HG02798 (cell line): Measurements from ENCODE around the gene DRC3.
"Not testable (repeated sequence)": the region's sequence is repeated elsewhere in the genome, so short reads cannot be mapped to it uniquely, and the experiment has no call there.

Experiments
- ATAC-seq: cut with Tn5 transposase; IDR thresholded peaks from one replicate; pipeline ENCODE4 v1.9.1; 2021; ENCODE audit warnings: mild to moderate bottlenecking; ENCODE audit not compliant: unreplicated experiment, poor library complexity

DRC3 gene

GRCh38 chr17:17989081-17989480, 16.4 kb downstream of the DRC3 start:
- no peak for ATAC-seq

- ATAC-seq = no peak
Observed at GRCh38 chr17:17989618-17990017, 17.0 kb downstream of the DRC3 start.

GRCh38 chr17:17990282-17990681, 17.6 kb downstream of the DRC3 start:
- ATAC-seq = no peak

GRCh38 chr17:17993366-17993765, 20.7 kb downstream of the DRC3 start:
- ATAC-seq = no peak

GRCh38 chr17:17993852-17994251, 21.2 kb downstream of the DRC3 start:
- ATAC-seq = no peak

- no peak for ATAC-seq
Observed at GRCh38 chr17:17994271-17995069, 21.8 kb downstream of the DRC3 start.

- not testable (repeated sequence) for ATAC-seq
Observed at GRCh38 chr17:17995887-17996286, 23.2 kb downstream of the DRC3 start.

GRCh38 chr17:17998934-17999333, 26.3 kb downstream of the DRC3 start:
- no peak for ATAC-seq

- no peak for ATAC-seq
Observed at GRCh38 chr17:17999364-18000029, 26.8 kb downstream of the DRC3 start.

- no peak for ATAC-seq
Observed at GRCh38 chr17:18000030-18000408, 27.4 kb downstream of the DRC3 start.

GRCh38 chr17:18002171-18002570, 29.5 kb downstream of the DRC3 start:
- no peak for ATAC-seq

GRCh38 chr17:18004345-18004744, 31.7 kb downstream of the DRC3 start:
- ATAC-seq = no peak

GRCh38 chr17:18004884-18005305, 32.2 kb downstream of the DRC3 start:
- ATAC-seq = no peak

GRCh38 chr17:18005496-18005895, 32.8 kb downstream of the DRC3 start:
- ATAC-seq = no peak

GRCh38 chr17:18006495-18007239, 34.0 kb downstream of the DRC3 start:
- no peak for ATAC-seq

GRCh38 chr17:18008496-18009268, 36.0 kb downstream of the DRC3 start:
- no peak for ATAC-seq

GRCh38 chr17:18009609-18010420, 37.2 kb downstream of the DRC3 start:
- ATAC-seq = no peak

- no peak for ATAC-seq
Observed at GRCh38 chr17:18011286-18011685, 38.6 kb downstream of the DRC3 start.

GRCh38 chr17:18014006-18014405, 41.3 kb downstream of the DRC3 start:
- no peak for ATAC-seq

GRCh38 chr17:18015593-18015992, 42.9 kb downstream of the DRC3 start:
- no peak for ATAC-seq
